ENCODE measurements around the gene CRACR2B. TPM values are rescaled to one million over a fixed set of nuclear protein-coding genes. Genes with fewer than 3 reads are reported as not detected.

CRACR2B gene
- total and polyA plus RNA-seq, 2 of the 8 experiments (the other 6 are each of a cell fraction or from before 2014, with no cell fraction given): 18.2 to 26.4 TPM

DNA sequence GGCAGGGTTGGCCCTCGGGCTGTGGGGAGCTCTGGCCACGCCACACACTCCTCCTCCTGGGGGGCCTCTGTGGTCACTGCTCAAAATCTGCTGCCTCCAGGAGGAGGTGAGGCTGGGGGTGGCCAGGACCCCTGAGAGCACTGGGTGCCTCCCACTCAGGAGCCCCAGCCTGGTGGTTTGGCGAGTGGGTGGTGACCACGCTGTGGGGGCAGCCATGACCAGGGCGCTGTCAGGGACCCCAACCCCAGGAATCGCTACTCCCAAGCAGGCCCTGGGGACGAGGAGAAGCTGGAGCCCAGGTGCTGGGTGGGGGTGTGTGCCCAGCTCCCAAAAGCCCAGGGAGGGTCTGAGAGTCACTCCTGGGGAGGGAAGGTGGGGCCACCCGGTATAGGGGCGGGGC, 45.1 kb downstream of the CRACR2B start:
- no peaks in the 10 kb centered on the region for H3K36me3 ChIP-seq (ENCODE audit: control insufficient read depth in 2 of 4, insufficient read depth in 4 of 4, low read length in 3 of 4)
- POLR2A ChIA-PET (ENCODE audit: partially characterized antibody): interaction anchor here (0.8 to 1.8 kb wide), 5 partner anchors 11 to 29 kb away, joined by 3 to 5 read pairs (median 5); no protein-coding TSS in a partner anchor
- no peak overlapping the region for H2AK5ac ChIP-seq (ENCODE audit: low read depth, low read length)

More for the DNA sequence above, 45.1 kb downstream of the CRACR2B start:
- no peak overlapping the region for H2AFZ ChIP-seq (ENCODE audit: low read length)
- WGBS, 2 experiments (ENCODE audit: extremely low coverage in 1 of 2, insufficient coverage in 1 of 2, insufficient read length in 1 of 2, insufficient replicate concordance in 2 of 2, low coverage in 1 of 2, low lambda C conversion rate in 2 of 2, missing lambda C conversion rate in 1 of 2): 90% methylated on average over 6 of the region's 9 CpGs; no CpG with 5 or more reads in 1 of the 2 experiments
- H3K4me2 ChIP-seq (ENCODE audit: insufficient read depth in 1 of 2, low read depth in 2 of 2, low read length in 2 of 2): no peak overlapping the region
- no peak overlapping the region for H4K5ac ChIP-seq (ENCODE audit: insufficient read length, low read depth, low read length)
- DNase-seq (ENCODE audit: low read depth in 1 of 2, low spot score in 2 of 2) (no peak), FAIRE-seq (no peak)
- H3K4ac ChIP-seq (replicated peaks; ENCODE audit: insufficient read length, low read depth, low read length): no peak overlapping the region
- no peak overlapping the region for H4K8ac ChIP-seq (ENCODE audit: extremely low read depth, insufficient read depth, low read length)
- H3K4me1 ChIP-seq (replicated peaks in 1 of 4; ENCODE audit: control insufficient read depth in 3 of 4, insufficient read depth in 4 of 4, low read length in 3 of 4): peaks cover 0 to 11% (median 7%) of the 10 kb centered on the region in 4 experiments; a peak in 5 of 7 replicates
- H2BK5ac ChIP-seq (ENCODE audit: low read depth, low read length): no peak overlapping the region
- H2BK120ac ChIP-seq (replicated peaks; ENCODE audit: low read depth, low read length): no peak overlapping the region
- no peaks in the 10 kb centered on the region for H3K79me1 ChIP-seq (ENCODE audit: low read depth, low read length)
- H3K79me2 ChIP-seq (ENCODE audit: control insufficient read depth in 1 of 2, insufficient read depth in 2 of 2, low read length in 2 of 2): no peaks in the 10 kb centered on the region
- no peak overlapping the region for H3K4me3 ChIP-seq (ENCODE audit: extremely low read depth in 1 of 4, insufficient read depth in 2 of 4, low read depth in 3 of 4, low read length in 4 of 4)
- H2BK12ac ChIP-seq (ENCODE audit: low read depth, low read length): no peak overlapping the region
- no peaks in the 10 kb centered on the region for H3K23me2 ChIP-seq (ENCODE audit: low read depth, low read length)
- no peak overlapping the region for H2BK20ac ChIP-seq (ENCODE audit: low read length)
- no peak for TF ChIP-seq POLR2AphosphoS5 (IDR thresholded peaks at IDR 0.05; ENCODE audit: low read depth, low read length)
- no peak for TF ChIP-seq SIX5 (IDR thresholded peaks at IDR 0.05; ENCODE audit: low read depth, low read length)
- TF ChIP-seq, protein P1, sequence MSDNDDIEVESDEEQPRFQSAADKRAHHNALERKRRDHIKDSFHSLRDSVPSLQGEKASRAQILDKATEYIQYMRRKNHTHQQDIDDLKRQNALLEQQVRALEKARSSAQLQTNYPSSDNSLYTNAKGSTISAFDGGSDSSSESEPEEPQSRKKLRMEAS (IDR thresholded peaks at IDR 0.05): no peak
- peaks cover 15 to 35% of the 10 kb centered on the region in 2 experiments for H4K20me1 ChIP-seq (replicated peaks in 1 of 2; ENCODE audit: control insufficient read depth in 1 of 2, insufficient read depth in 2 of 2, low read length in 2 of 2)
- CTCF ChIA-PET (ENCODE audit: partially characterized antibody): interaction anchor here (1.0 to 2.6 kb wide), 7 partner anchors 9 to 179 kb away, joined by 3 to 9 read pairs (median 4); no protein-coding TSS in a partner anchor
- H3K27ac ChIP-seq (ENCODE audit: low read depth, low read length): no peak overlapping the region
- H3K23ac ChIP-seq (ENCODE audit: insufficient read length): no peak overlapping the region
- no peak overlapping the region for H3K14ac ChIP-seq (ENCODE audit: insufficient read length)
- H3K9me3 ChIP-seq (ENCODE audit: insufficient read depth in 2 of 2, low read depth in 1 of 2, low read length in 1 of 2): no peaks in the 10 kb centered on the region
- H3K27me3 ChIP-seq (replicated peaks in 1 of 4; ENCODE audit: control insufficient read depth in 3 of 4, extremely low read depth in 1 of 4, insufficient read depth in 3 of 4, low read length in 3 of 4): no peaks in the 10 kb centered on the region
- no peak overlapping the region for H2BK15ac ChIP-seq (ENCODE audit: low read length)
- H3K9ac ChIP-seq (replicated peaks in 1 of 4; ENCODE audit: extremely low read depth in 1 of 4, low read depth in 3 of 4, low read length in 3 of 4): no peak overlapping the region
- H3K56ac ChIP-seq (replicated peaks; ENCODE audit: insufficient read length, low read depth, low read length): no peak overlapping the region
- no peak overlapping the region for H4K91ac ChIP-seq (replicated peaks; ENCODE audit: insufficient read length, low read length)
- no peak overlapping the region for H3K18ac ChIP-seq (ENCODE audit: extremely low read depth, low read length)

Data from H1 (cell line).